CD4-positive, alpha-beta T cell treated with Interleukin-15 for 1 hour (primary cell): ENCODE results near the gene RXFP1.

ENCODE experiments used
- DNase-seq: peaks from one replicate; pipeline ENCODE4 v3.0.0-alpha.2; 2020

RXFP1 gene

DNA sequence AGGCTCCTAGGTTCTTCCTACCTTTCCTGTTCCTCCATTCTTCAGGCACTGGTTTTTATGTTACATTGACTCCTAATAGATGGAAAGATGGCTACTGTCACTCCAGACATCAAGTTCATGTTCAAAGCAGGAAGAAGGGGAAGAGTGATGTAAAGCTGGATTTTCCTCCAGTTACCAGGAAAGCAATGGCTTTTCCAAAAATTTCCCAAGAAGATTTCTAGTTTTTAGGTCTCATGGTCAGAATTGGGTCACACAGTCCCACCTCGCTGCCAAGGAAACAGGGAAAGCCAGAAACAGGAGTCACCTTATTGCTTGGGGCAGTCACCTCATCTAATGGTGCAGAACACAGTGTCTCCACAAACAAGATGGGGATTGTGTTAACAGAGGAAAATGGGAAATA, 21.5 kb downstream of the RXFP1 start:
- no peak for DNase-seq

DNA sequence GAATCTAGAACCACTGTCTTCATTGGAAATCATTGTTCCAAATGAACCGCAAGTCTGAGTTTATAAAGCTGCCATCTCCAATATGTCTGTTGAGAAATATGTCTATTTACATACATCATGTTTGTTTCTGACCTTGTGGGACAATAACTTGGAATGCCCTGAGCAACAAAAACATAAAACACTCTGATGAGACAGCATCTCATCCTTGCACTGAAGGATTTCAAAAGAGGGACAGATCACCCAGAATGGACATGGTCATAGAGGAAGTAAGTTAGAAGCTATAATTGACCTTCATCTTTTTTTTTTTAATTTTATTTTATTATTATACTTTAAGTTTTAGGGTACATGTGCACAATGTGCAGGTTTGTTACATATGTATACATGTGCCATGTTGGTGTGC, 22.5 kb downstream of the RXFP1 start:
- DNase-seq: no peak

DNA sequence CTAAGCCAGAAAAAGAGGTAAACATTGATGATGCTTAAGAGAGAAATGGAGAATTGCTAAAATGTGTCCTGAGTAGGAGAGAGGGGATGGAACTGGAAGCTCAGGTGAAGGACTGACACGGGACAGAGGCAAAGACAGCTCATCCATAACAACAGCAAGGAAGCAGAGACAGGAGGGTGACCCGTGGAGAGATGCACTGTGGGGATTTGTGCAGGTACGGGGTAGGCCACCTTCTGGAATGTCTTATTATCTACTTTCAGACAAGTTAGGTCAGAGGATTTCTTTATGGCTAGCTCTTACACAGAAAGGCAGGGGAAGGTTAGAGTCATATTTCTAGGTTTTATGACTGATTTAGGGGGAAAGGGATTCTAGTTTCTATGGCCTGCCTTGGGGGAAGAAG, 31.7 kb downstream of the RXFP1 start:
- no peak for DNase-seq

DNA sequence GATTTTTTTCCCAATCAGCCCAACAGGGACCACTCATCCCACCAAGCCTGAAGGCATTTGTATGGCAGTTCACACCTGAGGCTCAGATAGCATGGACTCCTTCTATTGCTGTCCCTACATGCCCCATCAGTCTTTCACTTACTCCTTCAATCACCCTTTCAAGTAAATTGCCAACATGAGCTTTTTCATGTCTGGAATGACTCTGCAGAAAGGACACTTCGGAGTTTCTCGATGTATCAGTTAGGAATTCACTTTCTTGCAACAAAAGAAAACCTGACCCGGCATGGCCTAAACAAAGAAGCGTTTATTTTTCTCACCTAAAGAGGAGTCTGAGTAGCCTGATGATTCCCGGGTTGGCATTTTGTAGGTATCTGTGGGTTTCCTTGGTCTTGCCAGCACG, 38.6 kb downstream of the RXFP1 start:
- no peak for DNase-seq

DNA sequence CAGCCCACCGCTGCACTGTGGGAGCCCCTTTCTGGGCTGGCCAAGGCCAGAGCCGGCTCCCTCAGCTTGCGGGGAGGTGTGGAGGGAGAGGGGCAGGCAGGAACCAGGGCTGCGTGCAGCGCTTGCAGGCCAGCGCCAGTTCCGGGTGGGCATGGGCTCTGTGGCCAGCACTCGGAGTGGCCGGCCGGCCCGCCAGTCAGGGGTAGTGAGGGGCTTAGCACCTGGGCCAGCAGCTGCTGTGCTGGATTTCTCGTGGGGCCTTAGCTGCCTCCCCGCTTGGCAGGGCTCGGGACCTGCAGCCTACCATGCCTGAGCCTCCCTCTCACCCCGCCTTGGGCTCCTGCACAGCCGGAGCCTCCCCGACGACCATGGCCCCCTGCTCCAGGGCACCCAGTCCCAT, 45.2 kb downstream of the RXFP1 start:
- DNase-seq: no peak

DNA sequence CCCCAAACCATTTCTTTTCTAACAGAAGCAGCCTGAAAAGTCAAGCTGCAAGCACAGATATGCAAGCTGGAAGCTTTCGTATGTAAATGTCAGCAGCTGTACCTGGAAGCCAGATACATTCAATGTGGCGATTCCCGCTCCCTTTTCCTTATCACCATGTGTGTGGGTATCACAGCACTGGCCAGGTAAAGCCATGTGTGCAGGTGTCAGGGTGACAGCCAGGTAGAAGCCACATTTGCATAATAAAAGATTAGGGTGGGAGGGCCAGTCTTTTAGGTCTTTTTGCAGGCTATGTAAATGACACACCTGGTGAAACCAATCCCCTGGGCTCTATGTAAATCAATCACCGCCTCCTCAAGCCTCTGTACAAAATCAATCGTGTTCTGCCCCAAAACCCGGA, 50.1 kb downstream of the RXFP1 start:
- no peak for DNase-seq

DNA sequence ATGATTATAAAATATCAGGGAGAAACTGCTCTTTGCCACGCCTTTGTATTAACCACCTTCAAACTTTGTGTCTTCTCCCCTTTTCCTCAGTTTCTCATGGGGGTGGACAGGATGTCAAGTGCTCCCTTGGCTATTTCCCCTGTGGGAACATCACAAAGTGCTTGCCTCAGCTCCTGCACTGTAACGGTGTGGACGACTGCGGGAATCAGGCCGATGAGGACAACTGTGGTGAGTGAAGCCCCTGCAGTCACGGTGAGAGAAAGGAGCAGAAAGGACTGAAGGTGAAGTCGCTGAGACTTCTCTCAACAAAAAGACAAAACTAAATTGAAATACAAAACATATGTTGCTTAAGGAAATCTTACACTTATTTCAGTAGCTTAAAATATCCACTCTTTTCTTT, 50.9 kb downstream of the RXFP1 start:
- DNase-seq: no peak

DNA sequence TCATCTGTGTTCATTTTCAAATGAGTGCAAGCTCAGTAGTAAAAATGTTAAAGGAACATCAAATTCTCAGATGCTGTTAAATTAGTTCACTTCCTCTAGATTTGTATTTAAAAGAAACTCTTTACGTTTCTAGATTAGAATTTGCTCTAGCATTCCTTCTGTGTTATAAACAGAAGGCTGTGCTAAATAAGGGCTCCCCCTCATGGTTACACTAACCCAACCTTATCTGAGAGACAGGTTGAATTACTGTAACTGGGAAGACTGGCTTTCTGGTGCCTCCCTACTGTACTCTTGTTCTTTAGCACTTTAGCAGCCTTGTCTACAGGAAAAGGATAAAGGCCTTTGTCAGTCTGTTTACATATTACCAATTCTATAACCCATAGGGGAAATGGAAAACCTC, 56.8 kb downstream of the RXFP1 start:
- DNase-seq: no peak

DNA sequence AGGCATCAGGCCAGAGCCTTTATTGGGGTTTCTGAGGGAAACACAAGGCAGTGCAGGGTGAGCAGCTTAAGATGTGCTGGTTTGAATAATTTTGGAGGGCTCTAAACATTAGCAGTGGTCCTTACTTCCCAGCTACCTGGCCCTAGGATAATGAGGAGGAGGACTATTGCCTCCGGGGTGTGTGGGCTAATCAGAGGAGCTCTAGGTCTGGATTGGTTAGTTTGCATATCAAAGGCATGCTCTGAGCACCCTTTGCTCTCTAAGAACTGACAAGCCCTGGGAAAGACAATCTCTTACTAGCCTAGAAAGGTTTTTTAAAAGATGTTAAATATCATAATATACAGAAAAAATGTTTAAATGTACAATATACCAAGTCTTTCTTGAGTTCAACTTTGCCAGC, 58.4 kb downstream of the RXFP1 start:
- no peak for DNase-seq

DNA sequence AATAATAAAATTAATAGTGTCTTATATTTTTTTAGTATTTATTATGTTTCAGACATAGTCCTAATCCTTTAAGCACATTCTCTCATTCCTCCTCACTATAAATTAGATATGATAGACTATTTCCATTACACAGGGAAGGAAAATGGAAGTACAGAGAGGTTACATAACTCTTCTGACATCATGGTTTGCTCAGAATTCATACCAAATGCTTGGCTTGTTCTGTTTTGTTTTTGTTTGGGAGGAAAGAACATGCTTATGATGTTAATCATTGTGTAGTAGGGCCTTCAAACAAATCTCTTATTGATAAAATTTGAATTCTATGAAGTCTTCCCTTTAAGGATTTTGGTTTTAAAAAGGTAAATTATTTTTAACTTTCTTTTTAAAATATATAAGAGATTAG, 59.5 kb downstream of the RXFP1 start:
- DNase-seq: no peak

DNA sequence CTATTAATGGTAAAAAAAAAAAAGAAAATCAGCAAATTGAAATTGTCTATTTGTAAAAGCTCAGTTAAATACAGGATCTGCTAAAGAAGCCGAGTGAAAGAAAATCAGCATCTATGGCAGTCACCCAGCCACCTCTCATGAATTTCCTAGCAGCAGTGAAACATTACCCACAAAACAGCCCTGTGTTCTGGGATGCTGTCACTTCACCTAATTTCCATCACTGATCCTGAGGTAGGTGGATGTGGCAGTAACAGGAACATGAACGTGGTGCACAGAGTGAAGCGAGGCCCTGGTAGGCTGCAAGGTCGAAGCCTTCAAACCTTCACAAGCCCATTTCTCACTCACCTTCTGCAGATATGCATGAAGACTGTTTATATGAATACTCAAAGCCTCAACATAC, 65.2 kb downstream of the RXFP1 start:
- DNase-seq: no peak

DNA sequence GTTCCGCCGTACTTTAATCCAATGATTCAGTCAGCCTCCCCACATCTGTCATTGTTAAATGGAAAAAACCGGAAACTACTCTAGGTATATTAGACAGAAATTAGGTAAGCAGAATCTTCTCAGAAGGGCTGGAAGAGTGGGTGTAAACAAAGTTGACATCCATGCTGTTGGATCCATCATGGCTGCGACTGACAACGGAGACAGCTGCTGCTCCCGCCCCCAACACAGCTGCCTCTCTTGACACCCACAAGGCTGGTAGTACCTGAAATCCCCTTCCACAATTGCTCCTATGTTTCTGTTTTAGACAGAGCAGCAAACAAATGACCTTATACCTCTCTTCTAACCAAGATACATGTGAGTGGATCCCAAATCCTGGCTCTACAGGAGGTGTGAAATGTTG, 66.6 kb downstream of the RXFP1 start:
- no peak for DNase-seq

DNA sequence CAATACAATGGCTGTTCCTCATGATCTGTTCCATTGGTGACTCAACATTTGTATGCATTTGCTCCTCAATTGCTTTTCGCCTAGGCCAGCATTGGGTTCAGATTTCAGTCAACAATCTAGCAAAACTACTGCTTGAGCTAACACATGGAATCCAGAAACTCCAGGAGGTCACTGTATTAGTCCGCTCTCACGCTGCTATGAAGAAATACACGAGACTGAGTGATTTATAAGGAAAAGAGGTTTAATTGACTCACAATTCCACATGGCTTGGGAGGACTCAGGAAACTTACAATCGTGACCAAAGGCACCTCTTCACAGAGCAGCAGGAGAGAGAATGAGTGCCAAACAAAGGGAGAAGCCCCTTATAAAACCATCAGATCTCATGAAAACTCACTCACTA, 67.1 kb downstream of the RXFP1 start:
- no peak for DNase-seq

DNA sequence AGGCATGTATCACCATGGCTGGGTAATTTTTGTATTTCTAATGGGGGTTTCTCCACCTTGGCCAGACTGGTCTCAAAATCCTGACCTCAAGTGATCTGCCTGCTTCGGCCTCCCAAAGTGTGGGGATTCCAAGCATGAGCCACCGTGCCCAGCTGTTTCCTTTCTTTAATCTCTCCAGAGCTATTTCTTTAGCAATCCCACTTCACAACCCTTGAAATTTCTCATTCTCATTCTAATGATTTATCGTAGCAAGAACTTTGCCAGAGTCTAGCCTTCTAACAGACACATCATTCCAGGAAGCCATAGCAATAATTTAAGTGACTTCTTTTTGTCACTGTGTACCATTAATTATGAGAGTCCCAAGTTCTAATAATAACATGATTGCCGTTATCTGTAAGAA, 68.6 kb downstream of the RXFP1 start:
- DNase-seq: no peak

DNA sequence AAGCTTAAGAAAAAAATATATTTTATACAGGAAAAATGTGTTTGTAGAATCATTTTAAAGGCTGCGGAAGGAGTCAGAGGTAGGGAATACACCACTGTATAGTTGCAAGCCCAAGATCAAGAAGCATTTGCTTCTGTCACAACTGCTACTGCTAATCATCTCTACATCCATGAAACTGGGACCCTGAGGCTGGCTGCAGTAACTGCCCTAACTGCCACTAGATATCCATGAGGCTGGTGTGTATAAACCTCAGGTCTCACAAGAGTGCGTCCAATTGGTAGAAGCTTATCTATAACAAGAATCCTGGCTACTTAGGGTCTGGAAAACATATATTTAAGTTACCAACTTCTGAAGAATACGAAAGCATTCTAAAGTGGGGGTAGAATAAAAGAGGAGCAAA, 69.1 kb downstream of the RXFP1 start:
- DNase-seq: no peak

DNA sequence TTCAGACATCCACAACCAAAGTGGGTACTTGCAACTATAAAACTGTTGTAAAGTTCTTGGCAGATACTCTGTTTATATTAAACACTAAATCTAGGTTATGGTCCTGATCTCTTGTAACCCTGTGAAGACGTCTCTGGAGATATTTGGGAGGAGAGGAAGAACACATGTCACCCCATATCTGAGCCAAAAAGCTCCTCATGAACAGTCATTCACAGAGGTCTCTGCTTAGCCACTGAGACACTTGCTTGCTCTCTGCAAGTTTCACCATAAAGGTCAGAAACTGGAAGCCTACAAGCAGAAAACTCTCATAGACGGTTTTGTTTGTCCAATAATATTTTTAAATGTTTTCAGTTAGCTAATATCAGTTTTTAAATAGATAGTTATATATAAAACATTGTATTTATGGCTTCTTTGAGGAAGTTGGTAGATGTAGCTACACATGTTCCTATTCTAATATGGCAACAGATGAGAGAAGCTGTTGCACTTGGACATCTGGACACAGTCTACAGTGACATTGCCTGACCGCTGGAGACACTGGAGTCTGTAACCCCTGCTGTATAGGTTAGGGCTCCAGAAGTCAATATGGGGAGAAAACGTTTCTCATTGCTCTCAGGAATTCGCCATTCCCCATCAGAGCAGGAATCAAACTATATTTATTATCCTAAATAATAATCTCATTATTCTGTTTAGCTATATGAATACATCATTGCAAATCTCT, 76.4 kb downstream of the RXFP1 start:
- DNase-seq: no peak

DNA sequence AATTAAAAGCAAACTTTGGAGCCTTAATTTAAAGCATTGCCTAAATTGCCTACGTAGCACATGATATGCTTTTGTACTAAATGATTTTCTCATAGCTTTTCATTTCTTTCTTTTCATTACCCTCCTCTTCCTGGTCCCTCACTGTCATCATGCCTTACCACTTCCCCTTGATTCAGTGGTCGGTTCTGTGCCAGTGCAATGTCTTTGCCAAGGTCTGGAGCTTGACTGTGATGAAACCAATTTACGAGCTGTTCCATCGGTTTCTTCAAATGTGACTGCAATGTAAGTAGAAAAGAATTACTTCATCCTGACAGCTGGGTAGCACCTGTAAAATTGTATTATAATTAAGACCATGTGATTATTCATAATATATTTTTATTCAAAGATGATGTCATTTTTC, 77.5 kb downstream of the RXFP1 start:
- DNase-seq: no peak

DNA sequence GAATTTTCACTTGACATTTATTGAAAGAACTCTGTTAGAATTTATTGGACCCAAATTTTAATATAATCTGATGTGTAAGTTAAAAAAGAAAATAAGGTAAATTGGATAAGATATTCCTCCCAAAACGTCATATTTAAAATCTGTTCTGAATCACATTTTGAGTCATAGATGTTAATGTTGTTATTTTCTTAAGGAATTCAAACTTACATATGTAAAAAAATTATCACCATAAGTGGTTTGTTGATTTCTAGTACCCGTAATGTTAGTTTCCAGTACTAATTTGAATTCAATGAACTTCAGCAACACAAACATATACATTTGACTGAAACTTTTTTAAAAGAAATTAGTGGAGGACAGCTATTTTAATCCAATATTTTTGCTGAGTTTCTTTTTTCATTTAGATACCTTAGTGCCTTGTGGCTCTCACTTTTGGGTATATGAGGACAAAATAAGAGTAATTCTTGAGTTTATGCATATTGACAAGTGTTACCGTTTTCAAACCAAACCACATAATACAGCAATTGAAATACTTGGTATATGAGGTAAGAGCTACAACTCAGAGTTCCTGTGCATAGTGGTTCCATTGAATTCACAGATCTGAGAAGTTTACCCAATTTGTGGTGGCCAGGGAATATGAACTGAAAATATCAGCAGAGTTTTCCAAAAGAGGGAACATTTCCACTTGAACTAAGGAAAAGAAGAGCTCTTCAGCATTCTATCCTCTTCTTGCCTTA, 78.2 kb downstream of the RXFP1 start:
- DNase-seq: no peak

DNA sequence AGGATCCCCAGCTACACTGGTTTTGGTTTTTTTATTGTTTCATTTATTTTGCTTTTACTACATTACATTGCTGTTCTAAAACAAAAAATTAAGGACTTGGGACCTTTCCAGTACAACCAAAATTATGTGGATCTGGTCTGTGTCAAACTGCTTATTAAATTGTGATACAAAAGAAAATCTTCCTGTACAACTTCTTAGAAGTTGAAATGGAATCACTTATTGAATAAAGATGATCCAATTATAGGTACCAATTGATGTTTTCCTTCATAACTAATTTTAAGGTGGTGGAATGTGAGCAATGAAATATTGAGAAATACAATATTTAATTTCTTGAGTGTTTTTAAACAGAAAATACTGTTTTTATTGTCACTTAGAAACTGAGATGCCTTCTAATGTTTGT, 82.7 kb downstream of the RXFP1 start:
- no peak for DNase-seq

DNA sequence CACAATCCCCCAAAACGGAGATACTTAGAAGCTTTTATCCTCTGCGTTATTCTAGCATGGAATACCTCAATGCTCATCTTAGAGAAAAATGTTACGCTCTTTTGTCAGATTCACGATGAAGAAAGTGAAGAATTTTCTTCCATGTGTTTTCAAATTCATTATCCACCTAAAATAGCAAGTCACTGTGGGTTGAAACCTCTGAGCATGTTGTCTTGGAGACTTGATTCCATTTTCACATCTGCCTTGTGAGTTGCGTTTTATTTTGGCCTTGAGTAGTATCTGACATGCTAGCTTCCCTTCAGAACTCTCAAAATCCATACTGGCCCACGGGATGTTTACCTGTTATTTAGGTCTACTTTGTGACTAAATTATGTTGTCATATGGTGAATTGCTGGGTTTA, 83.7 kb downstream of the RXFP1 start:
- no peak for DNase-seq

DNA sequence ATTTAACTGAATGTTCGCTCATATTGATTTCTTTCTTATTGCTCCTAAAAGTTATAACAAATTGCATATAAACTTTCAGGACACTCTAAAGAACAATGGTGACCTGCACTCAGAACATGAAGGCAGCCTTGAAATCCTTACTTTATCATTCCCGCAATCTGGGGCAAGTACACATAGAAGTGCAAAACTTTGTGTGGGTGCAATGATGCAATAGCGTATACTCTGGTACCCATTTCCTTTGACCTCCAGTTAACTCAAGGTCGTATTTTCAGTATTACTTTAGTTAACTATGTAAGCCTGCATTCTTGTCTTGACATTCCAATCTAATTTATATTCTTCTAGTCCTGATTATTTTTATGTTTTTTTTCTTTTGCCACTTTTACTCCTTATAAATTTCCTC, 85.3 kb downstream of the RXFP1 start:
- no peak for DNase-seq

DNA sequence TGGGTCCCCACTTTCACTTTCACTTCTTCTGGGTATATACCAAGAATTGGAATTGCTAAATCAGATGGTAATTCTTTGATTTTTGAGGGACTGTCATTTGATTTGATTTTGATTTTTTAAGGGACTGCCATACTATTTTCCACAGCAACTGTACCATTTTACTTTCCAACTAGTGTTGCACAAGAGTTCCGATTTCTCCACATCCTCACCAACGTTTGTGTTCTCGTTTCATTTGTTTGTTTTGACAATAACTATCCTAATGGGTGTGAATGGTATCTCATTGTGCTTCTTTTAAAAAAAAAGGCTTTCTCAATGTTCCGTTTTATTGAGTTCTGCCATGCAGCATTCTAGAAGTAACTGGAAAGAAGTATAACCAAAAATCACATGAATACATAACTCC, 87.4 kb downstream of the RXFP1 start:
- no peak for DNase-seq

DNA sequence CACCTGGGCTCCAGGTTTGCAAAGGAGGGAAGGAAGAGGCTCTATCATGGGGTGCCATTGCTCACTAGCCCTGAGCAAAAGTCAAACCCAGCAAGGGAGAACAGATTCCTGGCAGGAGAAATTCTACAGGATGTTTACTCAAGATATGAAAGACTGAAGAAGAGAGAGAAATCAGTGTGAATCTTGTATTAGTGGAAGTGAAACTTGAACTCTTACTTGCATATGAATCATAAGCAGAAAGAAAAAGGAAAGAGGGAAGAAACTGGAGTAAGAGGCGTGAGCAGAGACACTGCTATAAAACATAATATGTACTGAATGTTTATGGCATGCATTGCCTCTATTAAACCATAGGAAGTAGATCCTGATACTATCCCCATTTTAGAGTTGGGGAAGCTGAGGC, 89.1 kb downstream of the RXFP1 start:
- no peak for DNase-seq

DNA sequence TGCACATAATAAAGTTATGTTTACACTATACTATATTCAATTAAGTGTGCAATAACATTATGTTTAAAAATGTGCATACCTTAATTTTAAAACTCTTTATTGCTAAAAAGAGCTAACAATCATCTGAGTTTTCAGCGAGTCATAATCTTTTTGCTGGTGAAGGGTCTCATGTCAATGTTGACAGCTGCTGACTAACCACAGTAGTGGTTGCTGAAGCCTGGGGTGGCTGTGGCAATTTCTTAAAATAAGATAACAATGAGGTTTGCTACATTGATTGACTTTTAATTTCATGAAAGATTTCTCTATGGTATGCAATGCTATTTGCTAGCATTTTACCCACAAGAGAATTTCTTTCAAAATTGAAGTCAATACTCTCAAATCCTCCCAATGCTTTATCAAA, 91.4 kb downstream of the RXFP1 start:
- no peak for DNase-seq

DNA sequence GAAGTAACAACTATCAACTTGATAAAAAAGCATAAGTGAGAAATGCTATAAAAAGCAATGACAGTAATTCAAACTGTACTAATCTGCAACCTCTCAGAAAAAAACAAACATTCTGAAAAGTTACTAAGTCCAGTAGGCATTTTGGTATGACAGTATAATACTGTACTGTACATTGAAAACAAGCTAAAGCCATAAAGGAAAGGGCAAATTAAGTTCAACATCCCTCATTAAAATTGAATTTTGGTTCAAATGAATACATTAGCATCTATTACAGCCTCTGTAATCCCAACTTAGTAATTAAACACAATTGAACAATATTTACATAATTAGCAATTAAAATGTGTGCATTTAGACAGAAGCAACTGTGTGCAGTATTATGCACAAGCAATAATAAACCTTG, 96.3 kb downstream of the RXFP1 start:
- no peak for DNase-seq
